NB4 (cell line): ENCODE data around the gene UQCC2.

Experiments
- TF ChIP-seq, protein P1 (sequence below): IDR thresholded peaks from one replicate; pipeline ENCODE4 v1.5.1; 2012; ENCODE audit warnings: low read depth, low read length
- TF ChIP-seq, protein P2 (sequence below): IDR thresholded peaks from 2 replicates; pipeline ENCODE4 v1.6.1; 2011; ENCODE audit warnings: low read depth, low read length

GRCh38 chr6:33712914-33713313 lies 1.4 kb upstream of the UQCC2 start:
- TF ChIP-seq, protein P1, sequence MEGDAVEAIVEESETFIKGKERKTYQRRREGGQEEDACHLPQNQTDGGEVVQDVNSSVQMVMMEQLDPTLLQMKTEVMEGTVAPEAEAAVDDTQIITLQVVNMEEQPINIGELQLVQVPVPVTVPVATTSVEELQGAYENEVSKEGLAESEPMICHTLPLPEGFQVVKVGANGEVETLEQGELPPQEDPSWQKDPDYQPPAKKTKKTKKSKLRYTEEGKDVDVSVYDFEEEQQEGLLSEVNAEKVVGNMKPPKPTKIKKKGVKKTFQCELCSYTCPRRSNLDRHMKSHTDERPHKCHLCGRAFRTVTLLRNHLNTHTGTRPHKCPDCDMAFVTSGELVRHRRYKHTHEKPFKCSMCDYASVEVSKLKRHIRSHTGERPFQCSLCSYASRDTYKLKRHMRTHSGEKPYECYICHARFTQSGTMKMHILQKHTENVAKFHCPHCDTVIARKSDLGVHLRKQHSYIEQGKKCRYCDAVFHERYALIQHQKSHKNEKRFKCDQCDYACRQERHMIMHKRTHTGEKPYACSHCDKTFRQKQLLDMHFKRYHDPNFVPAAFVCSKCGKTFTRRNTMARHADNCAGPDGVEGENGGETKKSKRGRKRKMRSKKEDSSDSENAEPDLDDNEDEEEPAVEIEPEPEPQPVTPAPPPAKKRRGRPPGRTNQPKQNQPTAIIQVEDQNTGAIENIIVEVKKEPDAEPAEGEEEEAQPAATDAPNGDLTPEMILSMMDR: no peak
- TF ChIP-seq, protein P2, sequence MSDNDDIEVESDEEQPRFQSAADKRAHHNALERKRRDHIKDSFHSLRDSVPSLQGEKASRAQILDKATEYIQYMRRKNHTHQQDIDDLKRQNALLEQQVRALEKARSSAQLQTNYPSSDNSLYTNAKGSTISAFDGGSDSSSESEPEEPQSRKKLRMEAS: no peak
